GM23338 (cell line): ENCODE data around the gene NGEF. TPM values are rescaled to one million over a fixed set of nuclear protein-coding genes. Genes with fewer than 3 reads are reported as not detected.
"Not testable (repeated sequence)": the region's sequence is repeated elsewhere in the genome, so short reads cannot be mapped to it uniquely, and the experiment has no call there.

ENCODE experiments used
- ATAC-seq: fragments of 200-7000 bp; cut with Tn5 transposase; 3 replicates; pipeline ENCODE4 v1.9.1; 2020
- DNase-seq: peaks from one replicate; pipeline ENCODE4 v3.0.0-alpha.2; 2015; ENCODE audit warnings: low spot score
- H2AFZ ChIP-seq: fragments of 200-600 bp; sonication (generic); 2 replicates; pipeline ENCODE4 v1.8.0; 2016; ENCODE audit warnings: antibody characterized with exemption, mild to moderate bottlenecking, moderate library complexity
- H3F3A ChIP-seq: fragments of 200-600 bp; sonication (generic); replicated peaks from 2 replicates; pipeline ENCODE4 v1.8.0; 2017; ENCODE audit warnings: antibody characterized with exemption, mixed run types, low read depth
- H3K27ac ChIP-seq: fragments of 200-600 bp; sonication (generic); 2 replicates; pipeline ENCODE4 v1.6.1; 2016; ENCODE audit warnings: low read depth
- H3K27me3 ChIP-seq: fragments of 200-600 bp; sonication (generic); 2 replicates; pipeline ENCODE4 v1.8.0; 2016; ENCODE audit warnings: mild to moderate bottlenecking, mixed run types, moderate library complexity; ENCODE audit not compliant: insufficient read depth
- H3K36me3 ChIP-seq: fragments of 200-600 bp; sonication (generic); 2 replicates; pipeline ENCODE4 v1.8.0; 2016; ENCODE audit warnings: mild to moderate bottlenecking; ENCODE audit not compliant: insufficient read depth
- H3K4me1 ChIP-seq: fragments of 200-600 bp; sonication (generic); 2 replicates; pipeline ENCODE4 v1.8.0; 2016; ENCODE audit warnings: mild to moderate bottlenecking, moderate library complexity; ENCODE audit not compliant: insufficient read depth
- H3K4me2 ChIP-seq: fragments of 200-600 bp; sonication (generic); 2 replicates; pipeline ENCODE4 v1.7.1; 2017; ENCODE audit warnings: mixed run types
- H3K4me3 ChIP-seq: fragments of 200-600 bp; sonication (generic); 2 replicates; pipeline ENCODE4 v1.6.1; 2016; ENCODE audit warnings: mixed run types
- H3K79me2 ChIP-seq: fragments of 200-600 bp; sonication (generic); replicated peaks from 2 replicates; pipeline ENCODE4 v1.8.0; 2017; ENCODE audit warnings: mild to moderate bottlenecking; ENCODE audit not compliant: insufficient read depth
- H3K9me2 ChIP-seq: fragments of 200-600 bp; sonication (generic); 2 replicates; pipeline ENCODE4 v1.8.0; 2017; ENCODE audit not compliant: insufficient read depth
- H4K20me1 ChIP-seq: fragments of 200-600 bp; sonication (generic); replicated peaks from 2 replicates; pipeline ENCODE4 v1.8.0; 2017; ENCODE audit warnings: mild to moderate bottlenecking; ENCODE audit not compliant: insufficient read depth
- H3K27ac Mint-ChIP-seq: 2 replicates; pipeline ENCODE4 v1.8.0; 2020; ENCODE audit warnings: inconsistent platforms, mild to moderate bottlenecking, moderate library complexity, mixed read lengths
- H3K27me3 Mint-ChIP-seq: 3 replicates; pipeline ENCODE4 v1.8.0; 2022; ENCODE audit warnings: low read depth, mild to moderate bottlenecking, moderate library complexity, mixed read lengths, inconsistent platforms; ENCODE audit not compliant: insufficient read depth, poor library complexity
- H3K36me3 Mint-ChIP-seq: 3 replicates; pipeline ENCODE4 v1.8.0; 2021; ENCODE audit warnings: low read depth, mild to moderate bottlenecking, inconsistent platforms, moderate library complexity, mixed read lengths
- H3K4me1 Mint-ChIP-seq: 3 replicates; pipeline ENCODE4 v1.8.0; 2020; ENCODE audit warnings: mild to moderate bottlenecking, inconsistent platforms, mixed read lengths
- H3K4me3 Mint-ChIP-seq: 3 replicates; pipeline ENCODE4 v1.8.0; 2021; ENCODE audit warnings: moderate library complexity, mild to moderate bottlenecking, inconsistent platforms, mixed read lengths
- H3K9me3 Mint-ChIP-seq: 3 replicates; pipeline ENCODE4 v1.8.0; 2020; ENCODE audit warnings: moderate library complexity, mild to moderate bottlenecking, inconsistent platforms, mixed read lengths
- CREB1 ChIP-seq: fragments of 250-450 bp; sonication (Bioruptor Pico); IDR thresholded peaks from 2 replicates; pipeline ENCODE4 v1.5.0; 2020; ENCODE audit warnings: low read depth, mild to moderate bottlenecking, moderate library complexity
- EZH2 ChIP-seq: fragments of 200-600 bp; sonication (generic); IDR thresholded peaks from one replicate; pipeline ENCODE4 v1.8.0; 2017; ENCODE audit warnings: antibody characterized with exemption, mild to moderate bottlenecking, low read depth; ENCODE audit not compliant: unreplicated experiment
- JUNB ChIP-seq: IDR thresholded peaks from one replicate; pipeline ENCODE4 v1.6.1; 2016; ENCODE audit warnings: antibody characterized with exemption; ENCODE audit not compliant: unreplicated experiment
- NANOG ChIP-seq: IDR thresholded peaks from 2 replicates; pipeline ENCODE4 v1.6.1; 2016; ENCODE audit warnings: antibody characterized with exemption, borderline replicate concordance
- POLR2AphosphoS5 ChIP-seq: IDR thresholded peaks from 2 replicates; pipeline ENCODE4 v1.6.1; 2016; ENCODE audit warnings: antibody characterized with exemption, low read depth
- ZNF331 ChIP-seq: fragments of 250-450 bp; sonication (Bioruptor Pico); IDR thresholded peaks from 2 replicates; pipeline ENCODE4 v1.5.0; 2020; ENCODE audit warnings: low read depth, mild to moderate bottlenecking, moderate library complexity
- polyA plus RNA-seq: library from polyadenylated mRNA; unstranded; fragments of >200 nt; fragmentation: Nextera tagmentation; extraction: Ambion mirVana; gene quantifications from 2 replicates; pipeline ENCODE4 v1.2.1, GENCODE V29; 2016
- total RNA-seq: library from RNA; depleted of rRNA; stranded (reverse); fragments of >200 nt; shearing (Covaris generic); gene quantifications from 2 replicates; pipeline ENCODE4 v1.2.3, GENCODE V29; 2014
- TF ChIP-seq, protein P1 (sequence below), 2 experiments: fragments of 200-600 bp in 1 of 2; sonication (generic) in 1 of 2; conservative IDR thresholded peaks; 2 replicates each; pipeline versions ENCODE4 v1.5.1 to v1.6.1; 2016 to 2017; ENCODE audit warnings: antibody characterized with exemption in 2 of 2, low read depth in 2 of 2, mild to moderate bottlenecking in 2 of 2, moderate library complexity in 1 of 2
- TF ChIP-seq, protein P2 (sequence below): IDR thresholded peaks from one replicate; pipeline ENCODE4 v1.6.1; 2018; ENCODE audit warnings: antibody characterized with exemption; ENCODE audit not compliant: unreplicated experiment

The NGEF gene
- total and polyA plus RNA-seq, 2 experiments from 2014 or later: 1.8 to 5.4 TPM

DNA sequence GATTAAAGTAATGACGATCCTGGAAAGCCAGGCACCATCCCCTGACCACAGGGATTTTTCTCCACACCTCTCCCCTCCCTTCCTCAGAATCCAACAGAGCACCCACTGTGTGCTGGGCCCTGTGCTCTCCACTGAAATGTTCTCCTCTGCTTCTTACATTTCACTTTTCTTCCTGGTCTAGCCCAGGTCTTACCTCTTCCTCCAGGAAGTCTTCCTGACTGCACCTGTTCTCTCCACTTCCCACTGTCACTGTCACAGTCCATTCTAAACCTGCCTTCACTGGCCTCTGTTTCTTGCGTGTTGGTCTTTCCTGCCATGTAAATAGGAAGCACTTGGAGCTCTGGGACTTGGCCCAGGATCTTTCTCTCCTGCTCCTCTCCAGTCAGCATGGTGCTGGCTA is 7.4 kb upstream of the NGEF start:
- no peak for DNase-seq
- H3K4me3 Mint-ChIP-seq: no peak overlapping the region
- no peak for ATAC-seq

DNA sequence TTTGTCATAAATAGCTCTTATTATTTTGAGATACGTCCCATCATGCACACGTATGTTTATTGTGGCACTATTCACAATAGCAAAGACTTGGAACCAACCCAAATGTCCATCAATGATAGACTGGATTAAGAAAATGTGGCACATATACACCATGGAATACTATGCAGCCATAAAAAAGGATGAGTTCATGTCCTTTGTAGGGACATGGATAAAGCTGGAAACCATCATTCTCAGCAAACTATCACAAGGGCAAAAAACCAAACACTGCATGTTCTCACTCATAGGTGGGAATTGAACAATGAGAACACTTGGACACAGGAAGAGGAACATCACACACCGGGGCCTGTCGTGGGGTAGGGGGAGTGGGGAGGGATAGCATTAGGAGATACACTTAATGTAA is 6.6 kb upstream of the NGEF start:
- ATAC-seq, H3K27me3 Mint-ChIP-seq: not testable (repeated sequence)

More for the DNA sequence above, 7.4 kb upstream of the NGEF start:
- Histone ChIP-seq H3K79me2 (no peaks in the 10 kb centered on the region), H4K20me1 (no peaks in the 10 kb centered on the region), H3K9me2 (no peaks in the 10 kb centered on the region), H3K4me3 (no peak overlapping the region), H2AFZ (no peak overlapping the region), H3F3A (no peaks in the 10 kb centered on the region), H3K36me3 (no peaks in the 10 kb centered on the region), H3K27ac (no peak overlapping the region), H3K27me3 (no peaks in the 10 kb centered on the region), H3K4me1 (no peaks in the 10 kb centered on the region), H3K4me2 (no peak overlapping the region)
- TF ChIP-seq, protein P1, sequence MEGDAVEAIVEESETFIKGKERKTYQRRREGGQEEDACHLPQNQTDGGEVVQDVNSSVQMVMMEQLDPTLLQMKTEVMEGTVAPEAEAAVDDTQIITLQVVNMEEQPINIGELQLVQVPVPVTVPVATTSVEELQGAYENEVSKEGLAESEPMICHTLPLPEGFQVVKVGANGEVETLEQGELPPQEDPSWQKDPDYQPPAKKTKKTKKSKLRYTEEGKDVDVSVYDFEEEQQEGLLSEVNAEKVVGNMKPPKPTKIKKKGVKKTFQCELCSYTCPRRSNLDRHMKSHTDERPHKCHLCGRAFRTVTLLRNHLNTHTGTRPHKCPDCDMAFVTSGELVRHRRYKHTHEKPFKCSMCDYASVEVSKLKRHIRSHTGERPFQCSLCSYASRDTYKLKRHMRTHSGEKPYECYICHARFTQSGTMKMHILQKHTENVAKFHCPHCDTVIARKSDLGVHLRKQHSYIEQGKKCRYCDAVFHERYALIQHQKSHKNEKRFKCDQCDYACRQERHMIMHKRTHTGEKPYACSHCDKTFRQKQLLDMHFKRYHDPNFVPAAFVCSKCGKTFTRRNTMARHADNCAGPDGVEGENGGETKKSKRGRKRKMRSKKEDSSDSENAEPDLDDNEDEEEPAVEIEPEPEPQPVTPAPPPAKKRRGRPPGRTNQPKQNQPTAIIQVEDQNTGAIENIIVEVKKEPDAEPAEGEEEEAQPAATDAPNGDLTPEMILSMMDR (conservative IDR thresholded peaks at IDR 0.05; ENCODE audit: low read depth in 2 of 2): no peak
- TF ChIP-seq EZH2 (no peak), CREB1 (CRISPR knock-in tag) (no peak), ZNF331 (CRISPR knock-in tag) (no peak), JUNB (no peak), POLR2AphosphoS5 (no peak), NANOG (no peak)
- TF ChIP-seq, protein P2, sequence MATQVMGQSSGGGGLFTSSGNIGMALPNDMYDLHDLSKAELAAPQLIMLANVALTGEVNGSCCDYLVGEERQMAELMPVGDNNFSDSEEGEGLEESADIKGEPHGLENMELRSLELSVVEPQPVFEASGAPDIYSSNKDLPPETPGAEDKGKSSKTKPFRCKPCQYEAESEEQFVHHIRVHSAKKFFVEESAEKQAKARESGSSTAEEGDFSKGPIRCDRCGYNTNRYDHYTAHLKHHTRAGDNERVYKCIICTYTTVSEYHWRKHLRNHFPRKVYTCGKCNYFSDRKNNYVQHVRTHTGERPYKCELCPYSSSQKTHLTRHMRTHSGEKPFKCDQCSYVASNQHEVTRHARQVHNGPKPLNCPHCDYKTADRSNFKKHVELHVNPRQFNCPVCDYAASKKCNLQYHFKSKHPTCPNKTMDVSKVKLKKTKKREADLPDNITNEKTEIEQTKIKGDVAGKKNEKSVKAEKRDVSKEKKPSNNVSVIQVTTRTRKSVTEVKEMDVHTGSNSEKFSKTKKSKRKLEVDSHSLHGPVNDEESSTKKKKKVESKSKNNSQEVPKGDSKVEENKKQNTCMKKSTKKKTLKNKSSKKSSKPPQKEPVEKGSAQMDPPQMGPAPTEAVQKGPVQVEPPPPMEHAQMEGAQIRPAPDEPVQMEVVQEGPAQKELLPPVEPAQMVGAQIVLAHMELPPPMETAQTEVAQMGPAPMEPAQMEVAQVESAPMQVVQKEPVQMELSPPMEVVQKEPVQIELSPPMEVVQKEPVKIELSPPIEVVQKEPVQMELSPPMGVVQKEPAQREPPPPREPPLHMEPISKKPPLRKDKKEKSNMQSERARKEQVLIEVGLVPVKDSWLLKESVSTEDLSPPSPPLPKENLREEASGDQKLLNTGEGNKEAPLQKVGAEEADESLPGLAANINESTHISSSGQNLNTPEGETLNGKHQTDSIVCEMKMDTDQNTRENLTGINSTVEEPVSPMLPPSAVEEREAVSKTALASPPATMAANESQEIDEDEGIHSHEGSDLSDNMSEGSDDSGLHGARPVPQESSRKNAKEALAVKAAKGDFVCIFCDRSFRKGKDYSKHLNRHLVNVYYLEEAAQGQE: no peak
- Mint-ChIP-seq H3K27me3 (peaks cover 4% of the 10 kb centered on the region), H3K36me3 (no peaks in the 10 kb centered on the region), H3K4me1 (no peaks in the 10 kb centered on the region), H3K9me3 (no peaks in the 10 kb centered on the region; the same call in 2 of the 3 replicates), H3K27ac (no peak overlapping the region)

More for the DNA sequence above, 6.6 kb upstream of the NGEF start:
- H3K27me3 ChIP-seq, H3K27ac Mint-ChIP-seq, H3K9me3 Mint-ChIP-seq, H3K9me2 ChIP-seq, H3K4me2 ChIP-seq, H2AFZ ChIP-seq, H3K4me3 ChIP-seq, H3K4me1 Mint-ChIP-seq, H3K79me2 ChIP-seq, H3K4me3 Mint-ChIP-seq, H3K36me3 ChIP-seq, H3K36me3 Mint-ChIP-seq, DNase-seq, H3K27ac ChIP-seq, H4K20me1 ChIP-seq, H3K4me1 ChIP-seq, H3F3A ChIP-seq: not testable (repeated sequence)
